A549 (cell line): ENCODE results near the gene PRUNE2.

Source experiments
- CBX8 ChIP-seq: fragments of 200-600 bp; sonication (generic); IDR thresholded peaks from 2 replicates; pipeline ENCODE4 v1.6.1; 2016
- CTCF ChIP-seq: fragments of >200 bp; sonication (Bioruptor Twin); formaldehyde crosslinking; IDR thresholded peaks from 3 replicates; pipeline ENCODE4 v1.5.1; 2016
- FOSL2 ChIP-seq, 2 experiments: fragments of 450-650 bp in 1 of 2; fragments of >200 bp in 1 of 2; sonication (Bioruptor Twin) in 1 of 2; formaldehyde crosslinking; IDR thresholded peaks; 2 replicates each; pipeline versions ENCODE4 v1.5.0 to v1.6.1; 2016 to 2020; ENCODE audit warnings: mild to moderate bottlenecking in 1 of 2, moderate library complexity in 1 of 2
- JUN ChIP-seq, 2 experiments: fragments of >200 bp; sonication (Bioruptor Twin); formaldehyde crosslinking; IDR thresholded peaks; 2 replicates in 1 of 2; 3 replicates in 1 of 2; pipeline ENCODE4 v1.6.1; 2016 to 2017
- MAFK ChIP-seq: fragments of 450-650 bp; IDR thresholded peaks from 2 replicates; pipeline ENCODE4 v1.6.1; 2014; ENCODE audit not compliant: partially characterized antibody
- ZSCAN20 ChIP-seq: fragments of 250-450 bp; sonication (Bioruptor Pico); IDR thresholded peaks from 2 replicates; pipeline ENCODE4 v1.8.0; 2022; ENCODE audit warnings: mild to moderate bottlenecking, moderate library complexity

GRCh38 chr9:76602199-76602598, 303.7 kb downstream of the PRUNE2 start:
- TF ChIP-seq CTCF (no peak), FOSL2 (IDR thresholded peaks at IDR 0.05) (no peak), FOSL2 (CRISPR knock-in tag; IDR thresholded peaks at IDR 0.05) (no peak), MAFK (no peak), ZSCAN20 (CRISPR knock-in tag) (no peak), JUN (IDR thresholded peaks at IDR 0.05) (no peak), CBX8 (no peak)
